Measurements from ENCODE around the gene ZC2HC1C.
A peak's percentile ranks its signal among the peaks of the same experiment; 100 is the strongest.

The ZC2HC1C gene

DNA sequence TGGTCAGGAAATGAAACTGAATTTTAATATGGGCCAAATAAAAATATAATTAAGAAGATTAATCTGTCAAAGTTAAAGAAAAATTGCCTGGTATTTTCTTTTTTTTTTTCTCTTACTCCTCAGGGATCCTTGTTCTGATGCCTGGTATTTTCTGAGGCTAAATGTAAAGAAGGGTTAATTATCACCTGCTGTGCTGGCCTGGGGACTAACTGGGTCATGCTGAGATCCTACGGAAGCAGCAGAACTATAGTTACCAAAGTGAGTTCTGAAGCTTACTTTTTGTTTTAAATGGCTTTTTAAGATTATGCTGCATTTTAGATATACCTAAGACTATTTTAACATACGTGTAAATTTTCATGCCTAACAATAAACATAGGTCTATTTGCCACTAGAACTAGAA is 23.3 kb downstream of the ZC2HC1C start:
- Histone ChIP-seq H3K9ac (ENCODE audit: low read depth, low read length) (no peak overlapping the region), H3K36me3 (ENCODE audit: insufficient read depth, low read length) (peaks cover 18% of the 10 kb centered on the region; the same call in 1 of the 2 replicates), H3K9me3 (ENCODE audit: control insufficient read depth, insufficient read depth, low read length) (no peaks in the 10 kb centered on the region), H3K4me1 (ENCODE audit: insufficient read depth, low read length) (no peaks in the 10 kb centered on the region)

DNA sequence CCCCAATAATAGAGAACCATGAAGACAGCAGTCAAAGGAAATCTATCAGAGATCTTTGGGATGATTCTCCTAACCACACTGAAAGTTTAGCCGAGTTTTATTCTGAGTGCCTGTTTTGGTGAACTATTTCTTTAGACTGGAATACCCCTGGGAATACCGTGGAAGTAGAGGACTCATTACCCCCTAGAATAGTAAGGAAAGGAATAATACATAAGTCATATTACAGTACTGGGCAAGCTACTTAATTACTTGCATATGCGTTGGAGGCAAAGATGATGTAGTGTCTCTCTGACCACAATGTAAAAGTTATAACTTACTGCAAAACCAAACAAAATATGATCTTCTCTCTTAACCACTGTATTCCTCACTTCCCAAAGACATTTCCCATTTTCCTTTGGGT is 25.5 kb downstream of the ZC2HC1C start:
- no peaks in the 10 kb centered on the region for H3K4me1 ChIP-seq (ENCODE audit: insufficient read depth, low read length)
- H3K36me3 ChIP-seq (ENCODE audit: insufficient read depth, low read length), result peaks cover 16% of the 10 kb centered on the region; the same call in 1 of the 2 replicates
- H3K9me3 ChIP-seq (ENCODE audit: control insufficient read depth, insufficient read depth, low read length), result no peaks in the 10 kb centered on the region
- no peak overlapping the region for H3K9ac ChIP-seq (ENCODE audit: low read depth, low read length)

DNA sequence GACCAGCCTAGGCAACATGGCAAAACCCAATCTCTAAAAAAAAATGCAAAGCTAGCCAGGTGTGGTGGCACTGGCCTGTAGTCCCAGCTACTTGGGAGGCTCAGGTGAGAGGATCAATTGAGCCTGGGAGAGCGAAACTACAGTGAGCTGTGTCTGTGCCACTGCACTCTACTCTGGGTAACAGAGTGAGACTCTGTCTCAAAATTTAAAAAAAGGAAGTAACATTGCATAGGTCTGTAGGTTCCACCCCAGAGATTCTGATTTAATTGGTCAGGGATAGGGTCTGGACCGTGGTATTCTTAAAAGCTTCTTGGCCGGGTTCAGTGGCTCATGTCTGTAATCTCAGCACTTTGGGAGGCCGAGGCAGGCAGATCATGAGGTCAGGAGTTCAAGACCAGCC is 26.2 kb downstream of the ZC2HC1C start:
- Histone ChIP-seq H3K9ac (ENCODE audit: low read depth, low read length) (no peak overlapping the region), H3K36me3 (ENCODE audit: insufficient read depth, low read length) (peaks cover 16% of the 10 kb centered on the region; the same call in 1 of the 2 replicates), H3K4me1 (ENCODE audit: insufficient read depth, low read length) (no peaks in the 10 kb centered on the region), H3K9me3 (ENCODE audit: control insufficient read depth, insufficient read depth, low read length) (no peaks in the 10 kb centered on the region)

DNA sequence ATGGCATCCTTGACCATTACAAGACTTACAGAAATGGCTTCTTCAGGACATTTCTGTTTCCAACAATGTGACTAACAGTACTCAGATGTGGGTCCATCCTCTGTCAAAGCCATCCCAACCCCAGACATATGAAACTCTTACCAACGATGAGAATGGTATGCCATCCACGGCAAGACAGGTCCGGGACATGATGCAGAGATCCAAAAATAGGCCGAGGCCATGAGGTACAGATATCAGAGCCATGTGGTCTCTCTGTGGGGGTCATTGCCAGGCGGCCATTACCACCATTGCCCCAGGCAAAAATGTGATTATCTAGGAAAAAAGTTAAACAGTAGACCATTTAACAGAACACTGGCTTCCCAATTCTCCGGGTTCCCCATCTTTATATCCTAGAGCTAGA is 27.5 kb downstream of the ZC2HC1C start:
- Histone ChIP-seq H3K9me3 (ENCODE audit: control insufficient read depth, insufficient read depth, low read length) (no peaks in the 10 kb centered on the region), H3K4me1 (ENCODE audit: insufficient read depth, low read length) (no peaks in the 10 kb centered on the region), H3K9ac (ENCODE audit: low read depth, low read length) (no peak overlapping the region), H3K36me3 (ENCODE audit: insufficient read depth, low read length) (peaks cover 22% of the 10 kb centered on the region)

DNA sequence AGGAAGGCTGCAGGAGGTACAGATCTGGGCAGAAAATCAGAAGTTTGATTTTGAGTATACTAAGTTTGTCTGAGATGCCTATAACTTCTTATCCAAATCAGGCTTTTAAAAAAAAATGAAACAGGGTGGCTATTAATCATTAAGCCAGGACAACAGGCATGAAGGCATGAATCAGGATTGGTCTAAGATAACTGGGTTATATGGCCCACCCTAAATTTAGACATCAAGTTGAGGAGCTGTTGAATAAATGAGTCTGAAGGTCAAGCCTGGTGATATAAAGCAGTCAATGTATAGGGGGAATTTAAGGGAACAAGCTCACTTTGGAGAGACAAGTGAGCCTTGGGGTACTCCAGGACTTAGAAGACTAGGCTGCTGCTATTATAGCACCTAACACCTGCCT is 28.8 kb downstream of the ZC2HC1C start:
- Histone ChIP-seq H3K4me1 (ENCODE audit: insufficient read depth, low read length) (no peaks in the 10 kb centered on the region), H3K36me3 (ENCODE audit: insufficient read depth, low read length) (peaks cover 22% of the 10 kb centered on the region)

DNA sequence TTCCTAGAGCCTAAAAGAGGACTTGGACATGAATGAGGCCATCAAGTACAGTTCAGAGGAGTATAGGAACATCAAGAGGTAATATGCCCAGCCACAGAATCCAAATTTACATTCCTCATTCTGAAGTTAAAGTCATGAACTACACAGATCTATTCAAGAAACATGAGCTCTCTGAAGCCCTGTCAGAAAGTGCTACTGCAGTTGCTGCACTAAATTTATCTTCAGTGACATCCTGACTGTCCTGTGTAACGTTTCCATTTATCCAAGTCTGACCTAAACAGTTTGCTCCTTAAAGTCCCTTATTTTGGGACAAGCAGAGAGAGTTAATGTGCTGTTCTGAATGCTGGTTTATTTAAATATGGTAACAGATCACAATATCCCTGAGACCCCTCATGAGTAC is 29.2 kb downstream of the ZC2HC1C start:
- peaks cover 24% of the 10 kb centered on the region for H3K36me3 ChIP-seq (ENCODE audit: insufficient read depth, low read length)
- H3K9ac ChIP-seq (ENCODE audit: low read depth, low read length), result no peak overlapping the region
- H3K9me3 ChIP-seq (ENCODE audit: control insufficient read depth, insufficient read depth, low read length), result no peaks in the 10 kb centered on the region
- no peaks in the 10 kb centered on the region for H3K4me1 ChIP-seq (ENCODE audit: insufficient read depth, low read length)

More for the DNA sequence above, 28.8 kb downstream of the ZC2HC1C start:
- Histone ChIP-seq H3K9ac (ENCODE audit: low read depth, low read length) (no peak overlapping the region), H3K9me3 (ENCODE audit: control insufficient read depth, insufficient read depth, low read length) (no peaks in the 10 kb centered on the region)

DNA sequence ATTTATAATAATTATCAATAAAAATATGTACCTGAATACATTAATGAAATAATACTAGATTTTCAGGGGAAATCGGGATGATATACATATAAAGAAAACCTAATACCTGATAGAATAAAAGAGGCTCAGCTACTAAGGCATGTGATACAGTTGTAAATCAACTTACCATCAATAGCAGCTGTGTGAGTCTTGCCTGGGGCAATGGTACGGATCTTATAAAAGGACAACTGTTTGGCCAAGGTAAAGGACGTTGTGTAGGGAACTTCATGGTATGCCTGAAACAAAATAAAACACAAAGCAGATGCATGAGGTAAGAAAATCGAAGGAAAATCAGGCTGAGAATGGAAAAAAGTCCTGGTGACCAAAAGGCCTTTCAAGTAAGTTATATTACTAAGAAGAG is 32.0 kb downstream of the ZC2HC1C start:
- no peaks in the 10 kb centered on the region for H3K4me1 ChIP-seq (ENCODE audit: insufficient read depth, low read length)
- peaks cover 28% of the 10 kb centered on the region for H3K36me3 ChIP-seq (ENCODE audit: insufficient read depth, low read length)
- H3K9me3 ChIP-seq (ENCODE audit: control insufficient read depth, insufficient read depth, low read length), result no peaks in the 10 kb centered on the region
- H3K9ac ChIP-seq (ENCODE audit: low read depth, low read length), result no peak overlapping the region

DNA sequence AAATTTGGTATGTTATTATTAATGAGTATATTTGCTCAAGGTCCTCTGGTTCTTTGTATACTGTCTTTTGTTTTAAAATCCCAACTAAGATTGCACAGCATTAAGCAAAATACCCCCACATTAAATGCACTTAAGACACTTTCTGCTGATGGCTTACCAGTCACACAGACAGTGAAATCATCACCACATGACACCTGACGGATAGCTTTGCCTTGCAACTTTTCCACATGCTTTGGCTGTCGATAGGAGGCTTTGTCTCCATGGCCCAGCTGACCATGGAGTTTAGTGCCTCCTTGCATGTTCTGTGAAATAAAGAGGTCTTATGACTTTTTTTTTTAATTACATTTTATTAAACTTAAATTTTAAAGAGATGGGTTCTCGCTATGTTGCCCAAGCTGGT is 37.7 kb downstream of the ZC2HC1C start:
- no peaks in the 10 kb centered on the region for H3K9me3 ChIP-seq (ENCODE audit: control insufficient read depth, insufficient read depth, low read length)
- H3K4me1 ChIP-seq (ENCODE audit: insufficient read depth, low read length), result no peaks in the 10 kb centered on the region
- H3K9ac ChIP-seq (ENCODE audit: low read depth, low read length), result no peak overlapping the region
- peaks cover 26% of the 10 kb centered on the region; the same call in 1 of the 2 replicates for H3K36me3 ChIP-seq (ENCODE audit: insufficient read depth, low read length)

DNA sequence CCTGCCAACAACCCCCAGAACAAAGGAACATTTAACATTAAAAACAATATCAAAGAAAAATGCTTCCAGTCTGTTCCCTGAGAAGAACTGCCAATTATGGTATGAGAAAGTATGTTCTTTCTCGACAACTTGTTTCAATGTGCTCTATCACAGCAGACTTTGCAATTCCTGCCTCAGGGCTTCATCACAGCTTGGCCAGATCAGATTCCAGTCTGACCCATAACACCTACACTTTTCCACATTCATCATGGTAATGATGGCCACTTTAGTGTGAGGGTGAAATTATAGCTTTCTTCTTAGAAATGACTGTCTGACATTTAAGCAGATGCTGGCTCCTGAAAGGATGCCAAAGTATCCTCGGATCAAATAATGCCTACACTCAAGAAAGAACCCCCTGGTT is 40.4 kb downstream of the ZC2HC1C start:
- no peaks in the 10 kb centered on the region for H3K9me3 ChIP-seq (ENCODE audit: control insufficient read depth, insufficient read depth, low read length)
- H3K9ac ChIP-seq (ENCODE audit: low read depth, low read length), result no peak overlapping the region
- no peaks in the 10 kb centered on the region for H3K4me1 ChIP-seq (ENCODE audit: insufficient read depth, low read length)
- peaks cover 24% of the 10 kb centered on the region for H3K36me3 ChIP-seq (ENCODE audit: insufficient read depth, low read length)

DNA sequence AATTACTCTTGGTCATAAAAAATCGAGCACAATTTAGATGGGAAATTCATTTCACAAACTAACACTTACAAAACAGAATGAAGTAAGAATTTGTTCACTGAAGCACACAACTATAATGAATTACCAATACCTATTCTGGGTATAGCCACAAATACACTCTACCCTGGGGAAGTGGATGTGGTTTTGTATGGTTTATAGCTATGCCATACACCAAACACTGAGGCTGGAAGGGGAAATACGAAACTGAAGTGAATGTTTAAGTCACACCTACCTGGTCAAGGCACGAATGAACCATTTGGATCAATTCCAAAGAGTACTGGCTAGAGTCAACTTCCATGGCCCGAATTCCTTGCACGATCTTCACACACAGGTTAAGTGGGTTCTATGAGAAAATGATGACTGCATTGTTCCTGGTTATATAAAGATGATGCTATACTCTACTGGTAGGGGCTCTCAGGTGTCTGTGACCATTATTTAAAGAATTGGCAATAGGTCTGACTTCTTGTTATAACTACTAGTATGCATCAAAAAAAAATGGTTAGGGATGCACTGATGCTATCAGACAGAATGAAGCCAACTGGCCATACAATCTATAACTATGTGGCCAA is 44.6 kb downstream of the ZC2HC1C start:
- Histone ChIP-seq H3K4me1 (ENCODE audit: insufficient read depth, low read length) (no peaks in the 10 kb centered on the region), H3K9ac (ENCODE audit: low read depth, low read length) (no peak overlapping the region), H3K9me3 (ENCODE audit: control insufficient read depth, insufficient read depth, low read length) (no peaks in the 10 kb centered on the region), H3K36me3 (ENCODE audit: insufficient read depth, low read length) (peaks cover 17% of the 10 kb centered on the region)

DNA sequence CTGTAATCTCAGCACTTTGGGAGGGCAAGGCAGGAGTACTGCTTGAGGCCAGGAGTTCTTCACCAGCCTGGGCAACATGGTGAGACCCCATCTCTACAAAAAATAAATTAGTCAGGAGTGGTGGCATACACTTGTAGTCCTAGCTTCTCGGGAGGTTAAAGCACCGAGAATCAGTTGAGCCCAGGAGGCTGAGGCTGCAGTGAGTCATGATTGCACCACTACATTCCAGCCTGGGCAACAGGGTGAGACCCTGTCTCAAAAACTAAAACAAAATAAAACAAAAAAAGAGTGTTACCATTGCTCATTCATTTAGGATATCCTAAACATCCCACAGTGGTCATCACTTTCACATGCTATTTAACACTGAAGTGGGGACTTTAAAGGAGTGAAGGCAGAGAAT is 49.6 kb downstream of the ZC2HC1C start:
- no peak overlapping the region for H3K9ac ChIP-seq (ENCODE audit: low read depth, low read length)
- peaks cover 12% of the 10 kb centered on the region for H3K36me3 ChIP-seq (ENCODE audit: insufficient read depth, low read length)
- H3K9me3 ChIP-seq (ENCODE audit: control insufficient read depth, insufficient read depth, low read length), result no peaks in the 10 kb centered on the region
- H3K4me1 ChIP-seq (ENCODE audit: insufficient read depth, low read length), result no peaks in the 10 kb centered on the region

DNA sequence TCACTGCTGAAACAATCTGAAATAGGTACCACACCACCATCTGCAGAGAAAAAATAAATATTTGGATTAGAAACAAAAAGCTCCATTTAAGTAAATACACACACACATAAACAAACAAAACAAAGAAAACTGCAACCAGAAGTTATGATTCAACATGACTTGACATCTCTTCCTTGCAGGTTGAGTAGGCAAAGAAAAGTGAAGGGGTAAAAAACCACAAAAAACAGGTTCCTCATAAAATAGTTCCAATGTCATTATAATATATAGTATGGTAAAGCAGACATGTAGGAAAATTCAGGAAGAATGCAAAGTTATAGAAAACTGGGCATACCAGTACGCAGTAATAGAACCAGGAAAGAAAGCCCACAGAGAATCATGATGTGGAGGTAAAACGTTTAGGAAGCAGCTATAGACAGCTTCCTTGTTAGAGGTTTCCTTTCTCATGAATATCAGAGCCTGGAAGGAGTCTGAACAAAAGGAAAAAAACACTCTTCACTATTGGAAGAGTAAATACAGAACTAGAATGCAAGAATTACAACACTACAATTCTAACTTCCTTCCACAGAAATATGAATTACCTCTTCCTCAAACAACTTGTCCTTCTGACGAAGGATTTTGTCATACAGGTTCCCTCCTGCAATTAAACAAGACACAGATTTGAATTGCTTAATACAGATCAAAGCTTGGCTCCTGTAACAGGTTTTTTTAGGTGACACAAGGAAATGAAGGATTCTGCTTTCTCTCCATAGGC is 51.3 kb downstream of the ZC2HC1C start:
- H3K36me3 ChIP-seq (ENCODE audit: insufficient read depth, low read length), result peaks cover 7% of the 10 kb centered on the region
- H3K4me1 ChIP-seq (ENCODE audit: insufficient read depth, low read length), result no peaks in the 10 kb centered on the region
- H3K9me3 ChIP-seq (ENCODE audit: control insufficient read depth, insufficient read depth, low read length), result no peaks in the 10 kb centered on the region
- H3K9ac ChIP-seq (ENCODE audit: low read depth, low read length), result no peak overlapping the region

DNA sequence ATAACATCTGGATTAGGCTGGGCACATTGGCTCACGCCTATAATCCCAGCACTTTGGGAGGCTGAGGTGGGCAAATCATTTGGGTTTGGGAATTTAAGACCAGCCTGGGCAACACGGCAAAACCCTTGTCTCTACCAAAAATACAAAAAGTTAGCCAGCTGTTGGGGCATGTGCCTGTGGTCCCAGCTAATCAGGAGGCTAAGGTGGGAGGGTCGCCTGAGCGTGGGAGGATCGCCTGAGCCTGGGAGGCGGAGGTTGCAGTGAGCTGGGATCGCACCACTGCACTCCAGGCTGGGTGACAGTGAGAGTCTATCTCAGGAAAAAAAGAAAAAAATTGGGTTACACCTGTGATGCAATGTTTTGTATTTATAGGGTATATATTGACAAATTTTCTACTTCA is 52.1 kb downstream of the ZC2HC1C start:
- H3K9ac ChIP-seq (ENCODE audit: low read depth, low read length), result no peak overlapping the region
- H3K4me1 ChIP-seq (ENCODE audit: insufficient read depth, low read length), result no peaks in the 10 kb centered on the region
- H3K36me3 ChIP-seq (ENCODE audit: insufficient read depth, low read length), result peaks cover 7% of the 10 kb centered on the region
- no peaks in the 10 kb centered on the region for H3K9me3 ChIP-seq (ENCODE audit: control insufficient read depth, insufficient read depth, low read length)

DNA sequence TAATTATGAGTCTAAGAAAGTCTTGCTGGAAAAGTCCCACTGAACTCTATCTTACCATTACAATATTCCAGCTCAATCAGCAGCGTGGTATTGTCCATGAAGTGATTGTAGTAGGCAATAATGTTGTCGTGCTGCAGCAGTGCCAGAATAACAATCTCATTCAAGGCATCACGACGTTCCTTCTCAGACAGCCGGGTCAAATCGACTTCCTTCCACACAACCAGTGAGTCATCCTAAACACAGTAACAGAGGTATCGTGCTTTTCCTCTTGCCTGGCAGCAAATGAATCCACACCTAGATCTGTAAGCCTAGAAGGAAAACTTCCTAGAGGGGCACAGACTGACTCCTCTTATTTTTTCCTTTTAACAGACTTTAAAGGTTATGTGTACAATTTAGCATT is 54.5 kb downstream of the ZC2HC1C start:
- no peak overlapping the region for H3K9ac ChIP-seq (ENCODE audit: low read depth, low read length)
- H3K9me3 ChIP-seq (ENCODE audit: control insufficient read depth, insufficient read depth, low read length), result no peaks in the 10 kb centered on the region
- H3K36me3 ChIP-seq (ENCODE audit: insufficient read depth, low read length), result peaks cover 4% of the 10 kb centered on the region; the same call in 1 of the 2 replicates
- no peaks in the 10 kb centered on the region for H3K4me1 ChIP-seq (ENCODE audit: insufficient read depth, low read length)

DNA sequence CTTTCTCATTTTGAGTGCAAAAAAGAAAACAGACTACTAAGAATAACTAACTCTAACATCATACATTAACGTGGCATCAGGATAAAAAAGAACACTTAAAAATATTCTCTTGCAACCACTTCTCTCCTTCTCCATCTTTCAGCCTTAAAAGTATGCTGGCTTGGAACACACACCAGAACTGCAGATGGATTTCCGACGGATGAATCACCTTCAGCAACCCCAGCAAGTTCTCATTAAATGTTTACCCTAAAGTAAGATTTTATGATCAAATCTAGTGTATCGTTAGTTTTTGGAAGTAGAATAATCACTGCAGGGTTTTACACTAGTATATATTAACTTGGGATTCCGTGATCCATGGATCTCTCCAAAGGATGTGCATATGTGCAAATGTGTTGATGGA is 56.2 kb downstream of the ZC2HC1C start:
- Histone ChIP-seq H3K4me1 (ENCODE audit: insufficient read depth, low read length) (no peaks in the 10 kb centered on the region), H3K9me3 (ENCODE audit: control insufficient read depth, insufficient read depth, low read length) (no peaks in the 10 kb centered on the region), H3K9ac (ENCODE audit: low read depth, low read length) (peak overlapping the region; percentile 92; the same call in 1 of the 2 replicates), H3K36me3 (ENCODE audit: insufficient read depth, low read length) (no peaks in the 10 kb centered on the region)
